Subcutaneous adipose tissue (tissue), 4 donors: ENCODE results near the gene RBMS3. TPM values are rescaled to one million over a fixed set of nuclear protein-coding genes. Genes with fewer than 3 reads are reported as not detected.

Experiments
- CTCF ChIP-seq: fragments of 450-650 bp; IDR thresholded peaks from one replicate; pipeline ENCODE4 v1.5.1; 2016; ENCODE audit warnings: low read depth, mild to moderate bottlenecking, control low read depth, antibody characterized with exemption, moderate library complexity
- total RNA-seq, 4 donors: library from RNA; depleted of rRNA; stranded (reverse); fragments of >200 nt; gene quantifications; one replicate each; pipeline ENCODE4 v1.1.0, GENCODE V29; 2016

Gene RBMS3
- total RNA-seq, 4 donors from 2014 or later, result 98.6 to 171 (median 117) TPM

- TF ChIP-seq CTCF, result no peak
Observed at GRCh38 chr3:29898171-29898965, 617.5 kb downstream of the RBMS3 start.

GRCh38 chr3:29899021-29899420 lies 618.1 kb downstream of the RBMS3 start:
- no peak for TF ChIP-seq CTCF

DNA sequence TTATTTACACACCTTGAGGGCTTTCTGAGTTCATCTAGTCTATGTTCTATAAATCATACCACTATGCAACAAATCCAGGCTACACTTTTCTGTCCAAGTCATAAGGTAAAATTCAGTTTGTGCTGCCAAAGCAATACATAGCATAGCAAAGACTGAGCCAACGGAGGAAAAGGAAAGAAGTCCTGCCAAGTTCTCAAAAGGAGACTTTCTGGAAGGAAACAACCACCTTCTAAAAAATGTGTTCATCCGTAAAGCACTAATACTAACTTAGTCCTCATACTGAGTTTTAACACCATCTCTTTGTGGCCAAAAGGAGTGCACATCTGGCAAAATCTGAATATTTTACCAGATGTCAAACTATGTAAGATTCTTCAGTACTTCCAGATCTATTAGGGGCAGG lies 620.2 kb downstream of the RBMS3 start:
- no peak for TF ChIP-seq CTCF

- no peak for TF ChIP-seq CTCF
Observed at GRCh38 chr3:29903600-29903999, 622.7 kb downstream of the RBMS3 start.

DNA sequence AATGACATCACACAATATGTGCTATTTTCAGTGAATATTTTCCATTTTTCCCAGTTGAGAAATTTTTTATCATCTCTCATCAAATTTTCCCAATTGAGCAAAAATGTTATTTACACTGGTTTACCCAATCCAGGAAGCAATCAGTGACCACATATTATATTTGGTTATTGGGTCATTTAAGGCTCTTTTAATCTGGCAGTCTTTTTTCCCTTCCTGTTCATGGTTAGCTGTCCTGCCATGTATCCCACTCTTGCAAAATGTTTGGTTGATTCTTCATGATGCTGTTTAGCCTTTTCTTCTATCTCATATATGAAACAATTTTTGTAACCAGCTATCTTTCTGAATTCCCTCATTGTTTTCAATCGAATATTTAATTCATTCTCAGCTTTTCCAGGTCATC lies 626.0 kb downstream of the RBMS3 start:
- TF ChIP-seq CTCF, result no peak

DNA sequence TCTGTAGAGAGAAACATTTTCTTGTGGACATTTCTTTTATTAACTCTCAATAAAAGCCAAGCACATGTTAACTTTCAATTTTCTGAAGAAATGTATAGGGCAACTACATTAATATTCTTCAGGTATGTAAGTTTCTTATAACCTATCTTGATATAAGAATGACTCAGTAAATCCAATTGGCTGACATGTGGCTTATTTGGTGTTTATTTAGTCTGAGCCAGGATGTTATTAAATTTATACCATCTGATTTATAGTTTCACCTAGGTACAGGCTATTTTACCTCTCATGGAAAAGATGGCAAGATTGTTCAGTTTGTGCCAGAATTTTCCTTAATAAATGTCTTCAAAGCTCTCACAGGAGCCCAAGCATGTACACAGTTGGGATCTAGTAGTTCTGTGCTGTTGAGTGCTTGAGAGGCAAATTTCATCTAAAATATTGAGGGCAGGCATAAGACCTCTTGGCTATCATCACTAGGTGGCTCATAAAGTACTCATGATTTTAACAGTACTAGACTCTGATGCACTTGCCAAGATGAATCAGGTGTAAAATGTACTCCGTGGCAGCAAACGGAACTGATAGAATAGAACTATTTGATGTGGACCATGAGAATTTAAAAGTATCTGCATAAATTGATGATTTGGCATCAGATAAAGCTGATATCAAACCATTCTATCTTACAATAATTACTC lies 631.9 kb downstream of the RBMS3 start:
- no peak for TF ChIP-seq CTCF

- no peak for TF ChIP-seq CTCF
Observed at GRCh38 chr3:29914861-29915524, 634.1 kb downstream of the RBMS3 start.
